Smooth muscle cell (in vitro differentiated cells): ENCODE results near the gene RSAD2. TPM values are rescaled to one million over a fixed set of nuclear protein-coding genes. Genes with fewer than 3 reads are reported as not detected.

Experiments used
- DNase-seq: peaks from one replicate; lab custom pipeline; 2025; ENCODE audit not compliant: unreplicated experiment; lab: John Stamatoyannopoulos, UW
- H2AFZ ChIP-seq: fragments of 200-600 bp; sonication (generic); 2 replicates; pipeline ENCODE4 v1.6.0; 2016; ENCODE audit warnings: antibody characterized with exemption, low read depth, mild to moderate bottlenecking
- H3F3A ChIP-seq: fragments of 200-600 bp; sonication (generic); 2 replicates; pipeline ENCODE4 v1.6.0; 2017; ENCODE audit warnings: antibody characterized with exemption, low read depth
- H3K27ac ChIP-seq: fragments of 200-600 bp; sonication (generic); 2 replicates; pipeline ENCODE4 v1.5.1; 2016; ENCODE audit warnings: low read depth, mild to moderate bottlenecking
- H3K27me3 ChIP-seq: fragments of 200-600 bp; sonication (generic); 2 replicates; pipeline ENCODE4 v1.6.1; 2016; ENCODE audit warnings: low read depth, mild to moderate bottlenecking
- H3K36me3 ChIP-seq: fragments of 200-600 bp; sonication (generic); 2 replicates; pipeline ENCODE4 v1.5.1; 2016; ENCODE audit warnings: low read depth
- H3K4me1 ChIP-seq: fragments of 200-600 bp; sonication (generic); 2 replicates; pipeline ENCODE4 v1.5.1; 2016; ENCODE audit warnings: low read depth
- H3K4me2 ChIP-seq: fragments of 200-600 bp; sonication (generic); 2 replicates; pipeline ENCODE4 v1.6.0; 2016; ENCODE audit warnings: mild to moderate bottlenecking
- H3K4me3 ChIP-seq: fragments of 200-600 bp; sonication (generic); 2 replicates; pipeline ENCODE4 v1.5.1; 2016; ENCODE audit warnings: mild to moderate bottlenecking
- H3K79me2 ChIP-seq: fragments of 200-600 bp; sonication (generic); 2 replicates; pipeline ENCODE4 v1.6.0; 2016; ENCODE audit warnings: low read depth, mild to moderate bottlenecking
- H3K9ac ChIP-seq: fragments of 200-600 bp; sonication (generic); 2 replicates; pipeline ENCODE4 v1.6.0; 2016; ENCODE audit warnings: low read depth
- H3K9me3 ChIP-seq: fragments of 200-600 bp; sonication (generic); replicated peaks from 2 replicates; pipeline ENCODE4 v1.5.1; 2016; ENCODE audit warnings: low read depth
- H4K20me1 ChIP-seq: fragments of 200-600 bp; sonication (generic); 2 replicates; pipeline ENCODE4 v1.6.0; 2016; ENCODE audit warnings: low read depth
- CTCF ChIP-seq: fragments of 200-600 bp; sonication (generic); IDR thresholded peaks from 2 replicates; pipeline ENCODE4 v1.5.1; 2017; ENCODE audit warnings: borderline replicate concordance, mild to moderate bottlenecking, antibody characterized with exemption; ENCODE audit not compliant: insufficient read depth, poor library complexity, severe bottlenecking
- WGBS: methylation state at CpG from one replicate; pipeline ENCODE4 v1.1.7; 2016; ENCODE audit warnings: low lambda C conversion rate; 5-methylcytosine and 5-hydroxymethylcytosine counted together
- polyA plus RNA-seq: library from polyadenylated mRNA; unstranded; fragments of >200 nt; fragmentation: Nextera tagmentation; extraction: Ambion mirVana; gene quantifications from 2 replicates; pipeline ENCODE4 v1.2.1, GENCODE V29; 2016
- total RNA-seq: library from RNA; depleted of rRNA; stranded (reverse); fragments of >200 nt; gene quantifications from 2 replicates; pipeline ENCODE4 v1.2.3, GENCODE V29; 2014

RSAD2 gene, protein sequence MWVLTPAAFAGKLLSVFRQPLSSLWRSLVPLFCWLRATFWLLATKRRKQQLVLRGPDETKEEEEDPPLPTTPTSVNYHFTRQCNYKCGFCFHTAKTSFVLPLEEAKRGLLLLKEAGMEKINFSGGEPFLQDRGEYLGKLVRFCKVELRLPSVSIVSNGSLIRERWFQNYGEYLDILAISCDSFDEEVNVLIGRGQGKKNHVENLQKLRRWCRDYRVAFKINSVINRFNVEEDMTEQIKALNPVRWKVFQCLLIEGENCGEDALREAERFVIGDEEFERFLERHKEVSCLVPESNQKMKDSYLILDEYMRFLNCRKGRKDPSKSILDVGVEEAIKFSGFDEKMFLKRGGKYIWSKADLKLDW
- total RNA-seq (not detected in 2 replicates), polyA plus RNA-seq (not detected in 2 replicates)

- H3K27me3 ChIP-seq: no peaks in the 10 kb centered on the region
- 89% methylated on average over 10 of the region's 10 CpGs for whole genome bisulfite sequencing
- no peak for DNase-seq
- no peak within 1 kb of the TSS for H3K4me2 ChIP-seq
- no peak within 1 kb of the TSS for H3K9ac ChIP-seq
- no peak for TF ChIP-seq CTCF
- H4K20me1 ChIP-seq: no peaks in the 10 kb centered on the region
- H3K27ac ChIP-seq: no peak within 1 kb of the TSS
- H3F3A ChIP-seq: no peaks in the 10 kb centered on the region
- H3K4me1 ChIP-seq: no peaks in the 10 kb centered on the region
- H3K79me2 ChIP-seq: no peaks in the 10 kb centered on the region
- no peaks in the 10 kb centered on the region for H3K36me3 ChIP-seq
- no peaks in the 10 kb centered on the region for H3K9me3 ChIP-seq
- no peak within 1 kb of the TSS for H3K4me3 ChIP-seq
- H2AFZ ChIP-seq: no peak within 1 kb of the TSS
Measured at GRCh38 chr2:6877402-6878304, at the start of gene RSAD2. RSAD2 (plus strand) TSS chr2:6877777; CDS start chr2:6877801, 24 bp downstream.

- H3K9ac ChIP-seq: no peak overlapping the region
- no peaks in the 10 kb centered on the region for H3K79me2 ChIP-seq
- H3K9me3 ChIP-seq: peaks cover 5% of the 10 kb centered on the region
- no peak for DNase-seq
- no peak overlapping the region for H3K4me3 ChIP-seq
- TF ChIP-seq CTCF: peak; percentile 64
- H4K20me1 ChIP-seq: no peaks in the 10 kb centered on the region
- H3K27me3 ChIP-seq: no peaks in the 10 kb centered on the region
- no peaks in the 10 kb centered on the region for H3K36me3 ChIP-seq
- H3K4me2 ChIP-seq: peak overlapping the region; percentile 71
- H3K27ac ChIP-seq: peak overlapping the region; percentile 48
- peak overlapping the region; percentile 88 for H2AFZ ChIP-seq
- no peaks in the 10 kb centered on the region for H3F3A ChIP-seq
- WGBS: 12% methylated on average over 2 of the region's 2 CpGs
- H3K4me1 ChIP-seq: peaks cover 3% of the 10 kb centered on the region
Measured at GRCh38 chr2:6828299-6828584, 49.3 kb upstream of the RSAD2 start.

GRCh38 chr2:6831229-6831628 lies 46.3 kb upstream of the RSAD2 start:
- no peak overlapping the region for H3K4me3 ChIP-seq
- no peak overlapping the region for H3K27ac ChIP-seq
- no peaks in the 10 kb centered on the region for H3F3A ChIP-seq
- H3K4me1 ChIP-seq: peaks cover 3% of the 10 kb centered on the region
- H3K4me2 ChIP-seq: no peak overlapping the region
- H3K79me2 ChIP-seq: no peaks in the 10 kb centered on the region
- no peak for DNase-seq
- no peaks in the 10 kb centered on the region for H4K20me1 ChIP-seq
- no peaks in the 10 kb centered on the region for H3K27me3 ChIP-seq
- no peaks in the 10 kb centered on the region for H3K36me3 ChIP-seq
- WGBS: 80% methylated on average over 1 of the region's 1 CpG
- H3K9ac ChIP-seq: no peak overlapping the region
- no peak overlapping the region for H2AFZ ChIP-seq
- peaks cover 5% of the 10 kb centered on the region for H3K9me3 ChIP-seq
- TF ChIP-seq CTCF: no peak
